Esophagus (tissue), 2 donors: Measurements from ENCODE around the gene POP4. TPM values are rescaled to one million over a fixed set of nuclear protein-coding genes. Genes with fewer than 3 reads are reported as not detected.

Experiments used
- H3K27ac ChIP-seq, 2 donors: one replicate each; pipeline ENCODE4 v1.5.1; 2013; ENCODE audit warnings: low read depth in 2 of 2, mild to moderate bottlenecking in 2 of 2, inconsistent platforms in 1 of 2, low read length in 1 of 2, moderate library complexity in 1 of 2
- H3K27me3 ChIP-seq, 2 donors: one replicate each; pipeline ENCODE4 v1.6.1; 2013; ENCODE audit warnings: low read length in 2 of 2, control low read depth in 1 of 2, mild to moderate bottlenecking in 1 of 2; ENCODE audit not compliant: insufficient read depth in 2 of 2, control insufficient read depth in 1 of 2
- H3K36me3 ChIP-seq, 2 donors: one replicate each; pipeline ENCODE4 v1.6.1; 2013; ENCODE audit warnings: low read length in 1 of 2; ENCODE audit not compliant: control insufficient read depth in 2 of 2, insufficient read depth in 2 of 2
- H3K4me1 ChIP-seq, 2 donors: one replicate each; pipeline ENCODE4 v1.6.1; 2013; ENCODE audit warnings: low read length in 1 of 2; ENCODE audit not compliant: control insufficient read depth in 2 of 2, insufficient read depth in 2 of 2
- H3K4me3 ChIP-seq, 2 donors: one replicate each; pipeline ENCODE4 v1.5.1; 2013; ENCODE audit warnings: low read length in 2 of 2, mild to moderate bottlenecking in 2 of 2, low read depth in 1 of 2, moderate library complexity in 1 of 2
- H3K9me3 ChIP-seq, 2 donors: one replicate each; pipeline ENCODE4 v1.6.1; 2013; ENCODE audit warnings: mild to moderate bottlenecking in 2 of 2, low read depth in 1 of 2, low read length in 1 of 2, moderate library complexity in 1 of 2; ENCODE audit not compliant: control insufficient read depth in 2 of 2, insufficient read depth in 1 of 2
- WGBS, 2 donors: extraction: QIAGEN DNeasy Blood & Tissue Kit; methylation state at CpG; one replicate each; pipeline ENCODE4 v1.1.7; 2013; 5-methylcytosine and 5-hydroxymethylcytosine counted together
- polyA plus RNA-seq, 2 donors: library from polyadenylated mRNA; stranded (reverse); fragments of 200-250 nt; gene quantifications; one replicate each; pipeline ENCODE4 v1.2.3, GENCODE V29; 2013
- donor health status: healthy with polysubstance abuse.
- donor health status: Bipolar disorder and iron deficiency.

Gene POP4
- polyA plus RNA-seq, 2 donors: 36.6 to 72.4 TPM

GRCh38 chr19:29565171-29565570, 40.9 kb upstream of the POP4 start:
- peaks cover 0 to 3% of the 10 kb centered on the region in 2 donors for H3K27me3 ChIP-seq
- no peaks in the 10 kb centered on the region for H3K4me1 ChIP-seq
- no peak overlapping the region for H3K4me3 ChIP-seq
- no peak overlapping the region for H3K27ac ChIP-seq
- WGBS, 2 donors: 81 to 85% methylated on average over 19 of the region's 19 CpGs
- H3K36me3 ChIP-seq: no peaks in the 10 kb centered on the region
- peaks cover 4% of the 10 kb centered on the region in 2 donors for H3K9me3 ChIP-seq

- Histone ChIP-seq H3K4me3 (no peak overlapping the region), H3K27me3 (peaks cover 0 to 3% of the 10 kb centered on the region in 2 donors), H3K9me3 (no peaks in the 10 kb centered on the region), H3K4me1 (no peaks in the 10 kb centered on the region), H3K27ac (no peak overlapping the region), H3K36me3 (no peaks in the 10 kb centered on the region)
- 79 to 88% methylated on average over 3 of the region's 3 CpGs for WGBS, 2 donors
Measured at GRCh38 chr19:29566496-29567054, 39.5 kb upstream of the POP4 start.

- 67 to 72% methylated on average over 2 of the region's 2 CpGs for WGBS, 2 donors
- Histone ChIP-seq H3K4me1 (no peaks in the 10 kb centered on the region), H3K27ac (no peak overlapping the region), H3K9me3 (no peaks in the 10 kb centered on the region), H3K4me3 (no peak overlapping the region), H3K27me3 (peaks cover 0 to 3% of the 10 kb centered on the region in 2 donors), H3K36me3 (no peaks in the 10 kb centered on the region)
Measured at GRCh38 chr19:29567366-29567915, 38.6 kb upstream of the POP4 start.

GRCh38 chr19:29568036-29569025, 37.8 kb upstream of the POP4 start:
- H3K27me3 ChIP-seq: peaks cover 0 to 3% of the 10 kb centered on the region in 2 donors
- no peak overlapping the region for H3K27ac ChIP-seq
- no peak overlapping the region for H3K4me3 ChIP-seq
- no peaks in the 10 kb centered on the region for H3K9me3 ChIP-seq
- no peaks in the 10 kb centered on the region for H3K36me3 ChIP-seq
- 63 to 65% methylated on average over 22 of the region's 22 CpGs for WGBS, 2 donors
- H3K4me1 ChIP-seq: no peaks in the 10 kb centered on the region

- Histone ChIP-seq H3K36me3 (no peaks in the 10 kb centered on the region), H3K27ac (no peak overlapping the region), H3K4me1 (no peaks in the 10 kb centered on the region), H3K9me3 (no peaks in the 10 kb centered on the region), H3K4me3 (no peak overlapping the region), H3K27me3 (peaks cover 0 to 3% of the 10 kb centered on the region in 2 donors)
- WGBS, 2 donors: 72 to 74% methylated on average over 9 of the region's 9 CpGs
Measured at GRCh38 chr19:29569038-29569911, 36.8 kb upstream of the POP4 start.

GRCh38 chr19:29571181-29571580, 34.9 kb upstream of the POP4 start:
- 73 to 78% methylated on average over 6 of the region's 6 CpGs for WGBS, 2 donors
- Histone ChIP-seq H3K27ac (no peak overlapping the region), H3K9me3 (no peaks in the 10 kb centered on the region), H3K27me3 (no peaks in the 10 kb centered on the region), H3K4me1 (no peaks in the 10 kb centered on the region), H3K36me3 (no peaks in the 10 kb centered on the region), H3K4me3 (no peak overlapping the region)

- H3K27ac ChIP-seq: no peak overlapping the region
- no peak overlapping the region for H3K4me3 ChIP-seq
- H3K4me1 ChIP-seq: no peaks in the 10 kb centered on the region
- no peaks in the 10 kb centered on the region for H3K9me3 ChIP-seq
- peaks cover 0 to 5% of the 10 kb centered on the region in 2 donors for H3K27me3 ChIP-seq
- 66 to 71% methylated on average over 7 of the region's 7 CpGs for WGBS, 2 donors
- no peaks in the 10 kb centered on the region for H3K36me3 ChIP-seq
Measured at GRCh38 chr19:29573486-29573885, 32.6 kb upstream of the POP4 start.

GRCh38 chr19:29574510-29574909, 31.6 kb upstream of the POP4 start:
- Histone ChIP-seq H3K9me3 (no peaks in the 10 kb centered on the region), H3K36me3 (no peaks in the 10 kb centered on the region), H3K4me3 (no peak overlapping the region), H3K27me3 (peaks cover 0 to 5% of the 10 kb centered on the region in 2 donors), H3K4me1 (no peaks in the 10 kb centered on the region), H3K27ac (no peak overlapping the region)
- WGBS, 2 donors: 58 to 64% methylated on average over 3 of the region's 3 CpGs

GRCh38 chr19:29576046-29576606, 30.0 kb upstream of the POP4 start:
- Histone ChIP-seq H3K36me3 (no peaks in the 10 kb centered on the region), H3K4me1 (no peaks in the 10 kb centered on the region), H3K27me3 (peaks cover 0 to 5% of the 10 kb centered on the region in 2 donors), H3K27ac (no peak overlapping the region), H3K9me3 (no peaks in the 10 kb centered on the region), H3K4me3 (no peak overlapping the region)
- WGBS, 2 donors: 32 to 36% methylated on average over 14 of the region's 14 CpGs
